GM18870 (cell line): ENCODE data around the gene TM2D1.
"Not testable (repeated sequence)": the region's sequence is repeated elsewhere in the genome, so short reads cannot be mapped to it uniquely, and the experiment has no call there.

Experiments
- ATAC-seq: cut with Tn5 transposase; IDR thresholded peaks from one replicate; pipeline ENCODE4 v1.9.1; 2021; ENCODE audit warnings: moderate library complexity; ENCODE audit not compliant: unreplicated experiment

TM2D1 gene

DNA sequence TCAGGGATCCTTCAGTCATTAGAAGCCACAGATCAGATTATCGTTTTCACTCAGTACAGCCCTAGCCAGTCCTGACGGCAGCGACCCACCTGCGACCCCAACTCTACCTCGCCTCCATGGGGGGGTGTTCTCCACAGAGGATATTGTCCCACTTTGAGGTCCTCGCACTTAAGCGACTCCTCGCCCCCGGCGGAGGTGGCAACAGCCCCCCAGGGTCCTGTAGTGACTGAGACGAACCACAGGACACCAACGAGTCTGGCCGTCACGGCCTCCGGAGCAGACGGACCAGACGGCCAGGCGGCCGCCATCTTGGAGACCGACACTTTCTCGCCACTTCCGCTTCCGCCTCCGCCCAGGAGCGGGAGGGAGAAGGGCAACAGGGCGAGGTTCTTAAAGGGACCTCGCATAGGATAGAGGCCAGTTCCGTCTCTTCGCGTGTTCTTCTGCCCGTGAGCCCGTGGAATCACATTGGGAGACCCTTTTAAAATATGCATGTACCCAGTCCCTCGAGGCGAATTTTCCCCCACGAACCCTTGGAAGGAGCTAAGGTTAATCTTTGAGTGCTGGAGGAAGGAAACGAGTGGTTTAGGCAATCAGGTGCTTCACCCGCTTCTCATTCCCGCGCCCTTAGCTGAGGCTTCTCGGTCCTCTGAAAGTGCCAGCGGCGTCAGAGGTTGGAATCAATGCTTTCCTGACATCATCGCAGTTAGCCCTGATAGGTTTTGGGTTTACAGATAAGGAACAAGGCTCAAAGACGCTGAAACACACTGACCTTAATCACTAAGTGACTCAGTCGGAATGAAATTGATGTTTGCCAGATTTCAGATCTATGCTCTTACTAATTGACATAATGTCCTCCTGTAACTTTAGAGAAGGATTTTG lies at the start of gene TM2D1:
TM2D1 (minus strand) TSS at position 329 of the 882 bp plus-strand sequence; CDS start at position 308, 21 bp downstream.
- ATAC-seq = peak; percentile 96

- ATAC-seq = no peak
These were observed 45.2 kb upstream of the TM2D1 start for GRCh38 chr1:61770131-61770530.

- no peak for ATAC-seq
These were observed 33.0 kb upstream of the TM2D1 start for GRCh38 chr1:61757950-61758349.

DNA sequence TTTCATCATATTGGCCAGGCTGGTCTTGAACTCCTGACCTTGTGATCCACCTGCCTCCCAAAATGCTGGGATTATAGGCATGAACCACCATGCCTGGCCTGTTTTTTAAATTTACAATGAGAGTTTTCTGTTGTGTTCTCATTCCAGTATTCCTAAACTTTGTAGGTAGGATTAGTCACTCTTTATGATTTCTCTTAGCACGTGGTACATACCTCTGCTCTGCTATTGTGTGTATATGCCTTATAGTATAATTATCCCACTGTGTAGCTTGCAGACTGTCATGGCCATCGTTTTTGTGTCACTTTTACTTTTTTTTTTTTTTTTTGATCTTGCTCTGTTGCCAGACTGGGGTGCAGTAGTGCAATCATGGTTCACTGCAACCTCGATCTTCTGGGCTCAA lies 31.8 kb upstream of the TM2D1 start:
- no peak for ATAC-seq

DNA sequence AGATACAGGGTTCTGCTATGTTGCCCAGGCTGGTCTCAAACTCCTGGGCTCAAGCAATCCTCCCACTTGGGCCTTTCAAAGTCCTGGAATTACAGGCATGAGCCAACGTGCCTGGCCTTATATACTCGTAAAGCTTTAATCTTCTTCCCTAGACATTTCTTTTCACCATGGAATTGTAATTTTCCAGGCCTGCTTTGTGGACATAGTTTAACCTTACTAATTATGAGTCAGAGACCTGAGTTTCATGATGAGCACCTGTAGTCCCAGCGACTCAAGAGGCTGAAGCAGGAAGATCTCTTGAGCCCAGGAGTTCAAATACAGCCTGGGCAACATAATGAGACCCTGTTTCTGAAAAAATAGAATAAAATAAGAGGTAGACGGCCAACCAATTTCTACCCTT lies 29.6 kb upstream of the TM2D1 start:
- ATAC-seq = no peak

GRCh38 chr1:61753998-61754508 lies 29.1 kb upstream of the TM2D1 start:
- ATAC-seq = no peak

- ATAC-seq = no peak
These were observed 28.0 kb upstream of the TM2D1 start for GRCh38 chr1:61752921-61753389.

- ATAC-seq = no peak
These were observed 24.6 kb upstream of the TM2D1 start for GRCh38 chr1:61749574-61749973.

- ATAC-seq = no peak
These were observed 23.6 kb upstream of the TM2D1 start for GRCh38 chr1:61748566-61748965.

DNA sequence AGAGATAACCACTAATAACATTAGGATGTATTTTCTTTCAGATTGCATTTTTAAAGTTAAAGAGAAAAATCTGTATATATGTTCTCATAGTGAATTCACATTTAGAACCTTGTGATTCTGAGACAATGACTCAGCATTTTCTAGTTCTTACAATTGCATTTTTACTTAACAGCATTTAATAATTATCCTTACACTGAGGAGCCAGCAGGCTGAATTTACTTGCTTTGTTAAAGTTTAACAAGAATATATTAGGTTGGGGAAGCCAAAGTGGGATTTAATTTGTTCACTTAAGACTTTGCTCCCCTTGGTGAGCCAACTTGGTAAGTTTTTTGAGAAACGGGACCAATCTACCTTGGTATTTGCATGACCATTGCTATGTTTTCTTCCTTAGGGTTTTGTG lies 21.9 kb upstream of the TM2D1 start:
- ATAC-seq = no peak

DNA sequence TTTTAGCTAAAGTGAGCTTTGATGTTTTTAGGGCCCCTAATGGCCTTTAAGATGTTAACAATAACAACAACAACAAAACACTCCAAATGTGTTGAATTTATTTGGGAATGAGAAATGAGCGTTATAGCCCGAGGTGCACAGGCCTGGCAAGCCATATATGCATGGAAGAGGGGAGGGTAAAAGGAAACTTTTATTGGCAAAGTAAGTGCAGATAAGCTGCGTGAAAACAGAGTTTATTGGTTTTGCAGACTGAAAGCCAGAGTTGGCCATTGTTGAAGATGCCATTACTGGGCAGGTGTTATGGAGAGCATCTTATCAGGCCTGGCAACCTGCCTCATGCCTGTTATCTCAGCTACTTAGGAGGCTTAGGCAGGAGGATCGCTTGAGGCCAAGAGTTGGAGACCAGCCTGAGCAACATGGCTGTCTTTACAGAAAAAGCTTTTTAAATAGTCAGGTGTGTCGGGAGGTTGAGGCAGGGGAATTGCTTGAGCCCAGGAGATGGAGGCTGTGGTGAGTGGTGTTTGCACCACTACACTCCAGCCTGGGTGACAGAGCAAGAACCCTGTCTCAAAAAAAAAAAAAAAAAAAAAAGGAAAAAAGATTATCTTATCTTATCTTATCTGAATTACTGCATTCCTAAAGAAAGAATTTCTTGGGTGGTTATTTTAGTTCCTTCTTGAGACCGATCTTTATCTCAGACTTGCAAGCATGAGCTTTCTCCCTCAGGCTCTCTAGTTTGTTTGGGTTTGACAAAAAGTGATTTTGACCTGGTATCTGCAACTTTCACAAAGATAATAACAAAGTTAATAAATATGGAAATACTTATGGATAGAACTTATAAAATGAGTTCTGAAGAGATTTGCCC lies 19.0 kb upstream of the TM2D1 start:
- ATAC-seq = no peak

- ATAC-seq = no peak
These were observed 18.4 kb upstream of the TM2D1 start for GRCh38 chr1:61743431-61743705.

DNA sequence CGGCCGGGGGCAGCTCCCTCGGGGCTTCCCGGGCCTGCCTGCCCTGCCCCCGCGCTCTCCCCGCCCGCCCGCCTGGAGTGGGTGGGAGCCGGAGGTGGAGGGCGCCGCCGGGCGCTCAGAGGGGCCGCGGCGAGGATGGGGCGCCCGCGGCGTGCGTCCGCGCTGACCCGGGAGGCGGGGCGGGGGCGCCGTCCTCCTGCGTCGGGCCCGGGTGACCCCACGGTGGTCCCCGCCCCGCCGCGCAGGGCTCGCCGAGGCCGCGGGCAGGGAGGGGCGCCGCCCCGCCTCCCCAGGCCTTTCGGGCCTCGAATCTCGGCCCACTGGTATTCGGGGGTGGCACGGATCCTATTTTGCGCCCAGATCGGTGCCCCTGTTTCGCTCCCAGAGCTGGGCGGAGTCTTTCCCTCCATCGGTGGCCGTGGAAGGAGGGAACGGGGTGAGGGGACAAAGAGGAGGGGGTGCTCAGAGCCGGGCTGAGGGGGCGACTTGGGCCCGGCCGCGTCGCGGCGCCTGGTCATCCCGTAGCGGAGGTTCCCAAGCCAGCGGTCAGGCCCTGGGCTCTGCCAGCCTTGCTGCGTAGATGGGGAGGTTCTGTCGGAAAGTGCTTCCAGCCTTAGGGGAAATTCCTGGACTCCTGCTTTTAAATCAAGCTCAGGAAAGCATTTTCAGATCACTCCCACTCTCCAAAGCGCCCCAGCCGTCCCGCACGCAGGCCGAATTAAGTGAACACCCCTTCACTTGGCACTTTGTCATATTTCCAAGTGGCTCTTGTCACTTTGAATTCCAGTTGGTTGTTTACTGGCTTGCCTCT lies 17.9 kb upstream of the TM2D1 start:
- peak; percentile 40 for ATAC-seq

DNA sequence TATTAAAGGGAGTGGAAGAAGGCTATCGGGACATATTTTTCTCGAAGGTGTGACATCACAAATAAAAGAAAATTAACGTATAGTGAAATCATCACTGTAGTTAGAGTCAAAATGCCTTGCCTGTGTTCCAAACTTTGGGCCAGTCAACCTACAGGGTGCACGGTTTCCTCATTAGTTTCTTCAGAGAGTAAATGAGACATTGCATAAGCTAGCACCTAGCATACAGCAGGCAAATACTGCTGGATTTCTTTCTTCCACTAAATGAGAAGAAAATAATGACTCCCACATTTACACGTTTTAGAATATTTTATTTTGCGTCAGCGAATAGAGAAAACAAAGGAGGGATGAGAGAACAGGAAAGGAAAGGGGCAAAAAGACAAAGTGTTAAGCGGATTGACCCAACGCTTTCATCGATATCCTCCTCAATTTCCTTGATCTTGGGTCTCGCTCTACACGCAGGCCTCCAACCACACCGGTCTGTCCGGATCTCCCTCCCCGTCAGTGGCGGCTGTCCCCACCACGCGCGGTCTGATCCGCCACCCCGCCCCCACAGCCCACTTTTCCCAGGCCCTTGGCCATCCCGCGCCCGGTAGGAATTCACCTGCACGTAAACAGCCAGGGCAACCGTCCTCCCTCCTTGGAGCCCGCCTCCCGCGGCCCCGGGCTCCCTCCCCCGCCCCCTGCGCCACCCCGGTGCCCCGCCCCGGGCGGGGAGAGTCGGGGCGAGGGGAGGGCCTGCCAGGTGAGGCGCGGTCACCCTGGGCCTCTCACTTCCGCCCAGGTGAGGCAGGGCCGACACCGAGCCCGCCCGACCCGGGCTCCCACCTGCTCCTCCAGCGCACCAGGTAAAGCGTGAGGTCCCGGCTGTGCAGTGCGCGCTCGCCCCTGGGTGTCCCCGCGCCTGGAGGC lies 17.0 kb upstream of the TM2D1 start, which contains the start of gene PATJ:
PATJ (plus strand) TSS at position 770 of the 909 bp plus-strand sequence. CDS start 20,413 bp downstream, outside the sequence.
- peak; percentile 60 for ATAC-seq

DNA sequence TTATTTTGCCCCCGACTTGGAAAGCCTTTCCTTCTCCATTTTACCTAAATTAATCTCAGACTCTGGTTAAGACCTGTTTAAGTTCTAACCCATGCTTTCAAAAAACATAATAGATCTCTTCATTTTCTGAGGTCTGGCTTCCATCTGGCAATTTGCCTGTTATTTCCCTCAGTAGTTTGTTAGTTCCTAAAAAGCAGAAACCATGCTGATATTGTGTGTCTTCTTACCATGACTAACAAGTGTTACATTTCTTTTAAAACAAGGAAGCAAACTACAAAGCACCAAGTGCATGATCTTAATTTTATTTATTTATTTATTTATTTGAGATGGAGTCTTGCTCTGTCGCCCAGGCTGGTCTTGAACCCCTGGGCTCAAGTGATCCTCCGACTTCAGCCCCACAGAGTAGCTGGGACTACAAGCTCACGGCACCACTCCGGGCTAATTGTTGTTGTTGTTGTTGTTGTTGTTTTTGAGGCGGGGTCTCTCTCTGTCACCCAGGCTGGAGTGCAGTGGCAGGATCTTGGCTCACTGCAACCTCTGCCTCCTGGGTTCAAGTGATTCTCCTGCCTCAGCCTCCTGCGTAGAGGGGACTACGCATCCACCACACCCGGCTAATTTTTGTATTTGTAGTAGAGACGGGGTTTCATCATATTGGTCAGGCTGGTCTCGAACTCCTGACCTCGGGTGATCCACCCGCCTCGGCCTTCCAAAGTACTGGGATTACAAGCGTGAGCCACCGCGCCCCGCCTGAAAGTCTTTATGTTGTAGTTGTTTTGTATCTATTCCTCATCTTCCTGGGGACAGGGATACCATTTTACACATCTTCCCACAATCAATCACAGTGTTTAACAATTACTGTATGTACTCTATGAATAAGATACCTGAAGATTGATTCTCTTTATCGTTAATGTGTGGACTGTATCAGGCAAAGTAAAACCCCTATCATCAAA lies 16.1 kb upstream of the TM2D1 start:
- ATAC-seq = no peak

GRCh38 chr1:61732726-61733125 lies 7.8 kb upstream of the TM2D1 start:
- ATAC-seq = no peak

DNA sequence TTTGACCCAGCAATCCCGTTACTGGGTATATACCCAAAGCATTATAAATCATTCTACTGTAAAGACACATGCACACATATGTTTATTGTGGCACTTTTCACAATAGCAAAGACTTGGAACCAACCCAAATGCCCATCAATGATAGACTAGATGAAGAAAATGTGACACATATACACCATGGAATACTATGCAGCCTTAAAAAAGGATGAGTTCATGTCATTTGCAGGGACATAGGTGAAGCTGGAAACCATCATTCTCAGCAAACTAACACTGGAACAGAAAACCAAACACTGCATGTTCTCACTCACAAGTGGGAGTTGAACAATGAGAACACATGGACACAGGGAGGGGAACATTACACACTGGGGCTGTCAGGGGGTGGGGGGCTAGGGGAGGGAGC lies 5.7 kb upstream of the TM2D1 start:
- ATAC-seq = not testable (repeated sequence)

DNA sequence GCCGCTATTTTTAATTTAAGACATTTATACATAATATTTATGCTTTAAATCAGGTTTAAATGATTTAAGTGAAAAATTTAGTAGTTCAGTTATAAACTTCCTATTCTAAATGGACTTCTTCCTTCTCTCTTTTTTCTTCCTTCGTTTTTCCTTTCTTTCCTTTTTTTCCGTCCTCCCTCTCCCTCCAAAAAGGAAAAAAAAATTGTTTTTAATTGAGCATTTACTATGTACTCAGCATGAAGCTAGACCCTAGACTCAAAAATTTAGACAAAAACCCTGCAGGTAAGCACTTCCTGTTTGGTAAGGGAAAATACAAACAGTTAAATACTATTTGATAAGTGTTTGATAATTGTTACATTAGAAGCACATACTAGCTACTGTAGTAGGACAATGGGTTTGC lies 2.6 kb upstream of the TM2D1 start:
- no peak for ATAC-seq

- ATAC-seq = no peak
These were observed 482 bp downstream of the TM2D1 start for GRCh38 chr1:61724506-61724812.
